Left lung (tissue), 10 donors: ENCODE measurements around the gene GPR21. TPM values are rescaled to one million over a fixed set of nuclear protein-coding genes. Genes with fewer than 3 reads are reported as not detected.

Source experiments
- ATAC-seq: fragments of 200-7000 bp; cut with Tn5 transposase; one replicate; pipeline ENCODE4 v1.9.1; 2020; ENCODE audit warnings: moderate library complexity
- DNase-seq, 4 donors: peaks; one replicate each; pipeline ENCODE4 v3.0.0-alpha.2; 2013 to 2020
- H3K27ac ChIP-seq, 2 donors: fragments of 200-600 bp; sonication (generic) in 1 of 2; one replicate each; pipeline versions ENCODE4 v1.5.0 to v1.8.0; 2020 to 2021
- H3K27me3 ChIP-seq, 2 donors: fragments of 200-600 bp; sonication (generic) in 1 of 2; one replicate each; pipeline versions ENCODE4 v1.5.0 to v1.8.0; 2020 to 2021
- H3K36me3 ChIP-seq, 2 donors: fragments of 200-600 bp; sonication (generic) in 1 of 2; one replicate each; pipeline versions ENCODE4 v1.5.0 to v1.8.0; 2020 to 2021
- H3K4me1 ChIP-seq, 2 donors: fragments of 200-600 bp; one replicate each; pipeline ENCODE4 v1.8.0; 2021
- H3K4me3 ChIP-seq, 2 donors: fragments of 200-600 bp; sonication (generic) in 1 of 2; one replicate each; pipeline versions ENCODE4 v1.5.0 to v1.8.0; 2020 to 2021; ENCODE audit warnings: mild to moderate bottlenecking in 1 of 2
- H3K9me3 ChIP-seq, 2 donors: fragments of 200-600 bp; sonication (generic) in 1 of 2; one replicate each; pipeline versions ENCODE4 v1.5.0 to v1.8.0; 2020 to 2021
- intact Hi-C, 2 donors: fragments of 100-400 bp; cut with DNase I; formaldehyde crosslinking; loops; one replicate each; pipeline versions ENCODE4 v1.11.2 to v1.14.2; 2022
- polyA plus RNA-seq, 6 donors: library from polyadenylated mRNA; unstranded; fragments of 120-200 nt; gene quantifications; one replicate each; pipeline ENCODE4 v1.2.1, GENCODE V29; 2013; ENCODE audit not compliant: insufficient read length in 6 of 6
- total RNA-seq, 2 donors: library from RNA; stranded (reverse); fragmentation: NEBNext Ultra II Directional; extraction: Animal tissue kit (Norgen Biotek cat#: 25700); gene quantifications; one replicate each; pipeline ENCODE4 v1.2.1, GENCODE V29; 2021
- TF ChIP-seq, protein P1 (sequence below), 2 donors: fragments of 200-600 bp; sonication (generic) in 1 of 2; IDR thresholded peaks; one replicate each; pipeline versions ENCODE4 v1.5.0 to v1.8.0; 2021; ENCODE audit warnings: antibody characterized with exemption in 2 of 2
- donor health status: DM: no; HTN: yes; CAD: no.
- donor health status: DM: no; HTN: no; CAD: no.

Gene GPR21
- total and polyA plus RNA-seq, 8 donors: 0.22 to 0.63 (median 0.41) TPM; not detected in 3

DNA sequence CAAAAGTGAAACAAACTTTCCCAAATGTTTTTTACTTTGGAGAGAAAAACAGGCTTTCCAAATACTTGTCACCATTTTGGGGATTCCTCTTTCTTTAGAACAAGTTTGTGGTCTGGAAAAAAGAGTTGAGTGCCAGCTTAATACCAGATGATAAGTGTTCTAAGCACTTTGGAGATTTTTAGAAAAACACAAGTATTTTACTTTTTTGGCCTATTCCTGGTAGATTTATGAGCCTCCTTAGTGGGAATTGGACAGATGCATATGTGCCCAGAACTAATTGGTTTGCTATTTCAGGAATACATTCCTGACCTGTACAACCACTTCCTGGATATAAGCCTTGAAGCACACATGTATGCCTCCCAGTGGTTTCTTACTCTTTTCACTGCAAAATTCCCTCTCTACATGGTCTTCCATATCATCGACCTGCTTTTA lies 40.5 kb downstream of the GPR21 start:
- Histone ChIP-seq H3K27ac (peak overlapping the region; percentile 1 to 16), H3K4me1 (peaks cover 0 to 6% of the 10 kb centered on the region in 2 donors), H3K4me3 (no peak overlapping the region), H3K9me3 (no peaks in the 10 kb centered on the region), H3K36me3 (peaks cover 0 to 61% of the 10 kb centered on the region in 2 donors), H3K27me3 (no peaks in the 10 kb centered on the region)
- DNase-seq (peak in 1 of 4 donors; percentile 7), ATAC-seq (peak; percentile 66)
- intact Hi-C loops: no loop called here
- TF ChIP-seq, protein P1, sequence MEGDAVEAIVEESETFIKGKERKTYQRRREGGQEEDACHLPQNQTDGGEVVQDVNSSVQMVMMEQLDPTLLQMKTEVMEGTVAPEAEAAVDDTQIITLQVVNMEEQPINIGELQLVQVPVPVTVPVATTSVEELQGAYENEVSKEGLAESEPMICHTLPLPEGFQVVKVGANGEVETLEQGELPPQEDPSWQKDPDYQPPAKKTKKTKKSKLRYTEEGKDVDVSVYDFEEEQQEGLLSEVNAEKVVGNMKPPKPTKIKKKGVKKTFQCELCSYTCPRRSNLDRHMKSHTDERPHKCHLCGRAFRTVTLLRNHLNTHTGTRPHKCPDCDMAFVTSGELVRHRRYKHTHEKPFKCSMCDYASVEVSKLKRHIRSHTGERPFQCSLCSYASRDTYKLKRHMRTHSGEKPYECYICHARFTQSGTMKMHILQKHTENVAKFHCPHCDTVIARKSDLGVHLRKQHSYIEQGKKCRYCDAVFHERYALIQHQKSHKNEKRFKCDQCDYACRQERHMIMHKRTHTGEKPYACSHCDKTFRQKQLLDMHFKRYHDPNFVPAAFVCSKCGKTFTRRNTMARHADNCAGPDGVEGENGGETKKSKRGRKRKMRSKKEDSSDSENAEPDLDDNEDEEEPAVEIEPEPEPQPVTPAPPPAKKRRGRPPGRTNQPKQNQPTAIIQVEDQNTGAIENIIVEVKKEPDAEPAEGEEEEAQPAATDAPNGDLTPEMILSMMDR (IDR thresholded peaks at IDR 0.05): no peak

- TF ChIP-seq, protein P1 (IDR thresholded peaks at IDR 0.05): no peak
- Histone ChIP-seq H3K27me3 (no peaks in the 10 kb centered on the region), H3K27ac (no peak overlapping the region), H3K4me1 (peaks cover 0 to 6% of the 10 kb centered on the region in 2 donors), H3K4me3 (no peak overlapping the region), H3K36me3 (peaks cover 0 to 67% of the 10 kb centered on the region in 2 donors), H3K9me3 (no peaks in the 10 kb centered on the region)
- no peak for DNase-seq
- intact Hi-C loops: no loop called here
- no peak for ATAC-seq
Measured at GRCh38 chr9:123074628-123075027, 41.2 kb downstream of the GPR21 start.

DNA sequence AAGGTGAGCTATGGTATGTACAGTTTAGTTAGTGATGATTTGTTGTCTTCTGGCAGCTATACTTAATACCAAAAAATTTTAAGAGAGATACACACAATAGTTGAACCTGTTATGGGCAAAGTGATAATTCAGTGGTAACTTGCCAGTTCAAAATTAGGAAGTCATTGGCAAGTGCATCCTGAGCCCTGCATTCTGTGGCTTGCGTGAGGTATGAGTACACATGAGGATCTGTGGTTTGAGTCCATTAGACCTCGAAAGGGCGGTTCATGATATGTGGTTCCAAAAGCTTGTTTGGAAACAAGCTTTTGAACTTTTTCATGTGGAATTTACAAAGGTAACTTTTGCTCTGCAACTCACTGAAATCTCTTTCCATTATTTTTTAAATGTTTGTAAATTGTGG lies 47.0 kb downstream of the GPR21 start:
- peaks cover 0 to 83% of the 10 kb centered on the region in 2 donors for H3K36me3 ChIP-seq

DNA sequence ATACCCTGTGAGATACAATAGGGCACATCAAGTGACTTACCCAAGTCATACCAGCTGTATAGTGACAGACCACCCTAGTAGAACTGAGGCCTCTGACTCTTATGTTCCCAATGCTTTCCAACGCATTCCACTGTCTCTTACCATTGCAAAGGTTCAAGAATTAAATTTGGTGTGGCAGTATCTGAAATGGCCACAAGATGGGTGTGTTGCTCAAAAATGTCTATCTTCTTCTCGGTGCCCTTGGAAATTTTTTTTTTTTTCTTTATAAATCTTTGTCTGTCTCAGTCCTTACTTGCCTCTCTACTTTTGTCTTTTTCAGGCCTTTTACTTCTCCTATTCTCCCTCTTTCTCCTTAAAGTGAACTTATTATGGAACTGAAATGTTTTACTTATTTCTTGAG lies 48.4 kb downstream of the GPR21 start:
- H3K36me3 ChIP-seq: peaks cover 0 to 76% of the 10 kb centered on the region in 2 donors
- H3K4me1 ChIP-seq: no peaks in the 10 kb centered on the region
- TF ChIP-seq, protein P1 (IDR thresholded peaks at IDR 0.05): peak in 1 of 2 donors; percentile 31
- no peak overlapping the region for H3K4me3 ChIP-seq
- H3K27ac ChIP-seq: no peak overlapping the region
- DNase-seq (peak in 1 of 4 donors; percentile 48), ATAC-seq (peak; percentile 59)
- intact Hi-C loops: loop anchor here in 1 of 2 donors (10.0 kb wide), 1 partner anchor 273 kb away; the partner anchor contains the start of gene CRB2
- no peaks in the 10 kb centered on the region for H3K27me3 ChIP-seq
- H3K9me3 ChIP-seq: no peaks in the 10 kb centered on the region

More for the DNA sequence above, 47.0 kb downstream of the GPR21 start:
- DNase-seq: no peak
- TF ChIP-seq, protein P1 (IDR thresholded peaks at IDR 0.05): no peak
- Histone ChIP-seq H3K27ac (no peak overlapping the region), H3K4me3 (no peak overlapping the region), H3K9me3 (no peaks in the 10 kb centered on the region), H3K4me1 (no peaks in the 10 kb centered on the region), H3K27me3 (no peaks in the 10 kb centered on the region)
- no peak for ATAC-seq
- intact Hi-C loops: loop anchor here in 1 of 2 donors (10.0 kb wide), 1 partner anchor 274 kb away; the partner anchor contains the start of gene CRB2

DNA sequence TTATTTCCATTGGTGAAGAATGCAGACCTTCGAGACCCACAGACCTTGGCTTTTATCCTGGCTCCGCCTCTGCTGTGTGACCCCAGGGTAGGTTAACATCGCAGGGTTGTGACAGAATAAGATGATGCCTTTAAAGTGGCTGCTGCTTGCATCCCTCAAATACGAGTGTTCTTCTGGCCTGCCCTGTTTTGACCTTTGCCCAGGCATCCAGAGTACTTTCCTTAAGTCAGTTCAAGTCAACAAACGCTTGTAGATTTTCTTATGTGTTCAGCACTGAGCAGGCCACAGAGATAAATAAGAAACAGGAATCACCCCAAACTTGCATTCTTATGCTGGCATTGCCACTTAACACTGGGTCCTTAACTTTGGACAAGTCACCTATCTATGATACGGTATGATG lies 50.2 kb downstream of the GPR21 start:
- Histone ChIP-seq H3K4me3 (no peak overlapping the region), H3K9me3 (no peaks in the 10 kb centered on the region), H3K27me3 (no peaks in the 10 kb centered on the region), H3K4me1 (no peaks in the 10 kb centered on the region), H3K27ac (no peak overlapping the region), H3K36me3 (peaks cover 0 to 62% of the 10 kb centered on the region in 2 donors)
- ATAC-seq: no peak
- DNase-seq: no peak
- TF ChIP-seq, protein P1 (IDR thresholded peaks at IDR 0.05): no peak
- intact Hi-C loops: loop anchor here in 1 of 2 donors (10.0 kb wide), 1 partner anchor 271 kb away; the partner anchor contains the start of gene CRB2
